NB4 (cell line): ENCODE results near the gene JMJD1C.

Source experiments
- DNase-seq: peaks from one replicate; pipeline ENCODE4 v3.0.0; 2010; ENCODE audit warnings: low read depth
- H3K4me3 ChIP-seq: one replicate; pipeline ENCODE4 v1.5.1; 2011; ENCODE audit warnings: mild to moderate bottlenecking, low read depth, low read length, moderate library complexity
- MYC ChIP-seq: IDR thresholded peaks from 2 replicates; pipeline ENCODE4 v1.6.1; 2011; ENCODE audit warnings: low read depth, low read length
- POLR2A ChIP-seq: IDR thresholded peaks from 2 replicates; pipeline ENCODE4 v1.6.1; 2011; ENCODE audit warnings: mild to moderate bottlenecking; ENCODE audit not compliant: insufficient read length; ENCODE audit errors: extremely low read depth
- TF ChIP-seq, protein P1 (sequence below): IDR thresholded peaks from one replicate; pipeline ENCODE4 v1.5.1; 2012; ENCODE audit warnings: low read depth, low read length
- TF ChIP-seq, protein P2 (sequence below): IDR thresholded peaks from 2 replicates; pipeline ENCODE4 v1.6.1; 2011; ENCODE audit warnings: low read depth, low read length

The JMJD1C gene

DNA sequence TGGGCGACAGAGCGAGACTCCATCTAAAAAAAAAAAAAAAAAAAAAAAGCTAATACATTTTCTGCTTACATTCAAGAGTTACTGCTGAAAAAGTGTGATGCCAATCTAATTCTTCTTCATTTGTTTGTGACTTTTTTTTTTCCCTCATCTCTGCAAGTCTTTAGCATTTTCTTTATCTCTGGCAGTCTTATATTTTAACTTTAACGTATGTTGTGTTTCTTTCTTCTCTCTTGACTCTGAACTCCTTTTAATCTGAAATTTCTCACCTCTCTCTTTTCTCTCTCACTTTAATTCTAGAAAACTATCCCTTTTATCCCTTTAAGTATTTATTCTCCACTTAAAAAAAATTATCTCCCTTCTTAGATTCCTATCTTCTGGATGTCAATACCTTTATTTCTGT lies 146.5 kb downstream of the JMJD1C start:
- TF ChIP-seq, protein P1, sequence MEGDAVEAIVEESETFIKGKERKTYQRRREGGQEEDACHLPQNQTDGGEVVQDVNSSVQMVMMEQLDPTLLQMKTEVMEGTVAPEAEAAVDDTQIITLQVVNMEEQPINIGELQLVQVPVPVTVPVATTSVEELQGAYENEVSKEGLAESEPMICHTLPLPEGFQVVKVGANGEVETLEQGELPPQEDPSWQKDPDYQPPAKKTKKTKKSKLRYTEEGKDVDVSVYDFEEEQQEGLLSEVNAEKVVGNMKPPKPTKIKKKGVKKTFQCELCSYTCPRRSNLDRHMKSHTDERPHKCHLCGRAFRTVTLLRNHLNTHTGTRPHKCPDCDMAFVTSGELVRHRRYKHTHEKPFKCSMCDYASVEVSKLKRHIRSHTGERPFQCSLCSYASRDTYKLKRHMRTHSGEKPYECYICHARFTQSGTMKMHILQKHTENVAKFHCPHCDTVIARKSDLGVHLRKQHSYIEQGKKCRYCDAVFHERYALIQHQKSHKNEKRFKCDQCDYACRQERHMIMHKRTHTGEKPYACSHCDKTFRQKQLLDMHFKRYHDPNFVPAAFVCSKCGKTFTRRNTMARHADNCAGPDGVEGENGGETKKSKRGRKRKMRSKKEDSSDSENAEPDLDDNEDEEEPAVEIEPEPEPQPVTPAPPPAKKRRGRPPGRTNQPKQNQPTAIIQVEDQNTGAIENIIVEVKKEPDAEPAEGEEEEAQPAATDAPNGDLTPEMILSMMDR = no peak
- TF ChIP-seq POLR2A = no peak
- TF ChIP-seq MYC = no peak
- TF ChIP-seq, protein P2, sequence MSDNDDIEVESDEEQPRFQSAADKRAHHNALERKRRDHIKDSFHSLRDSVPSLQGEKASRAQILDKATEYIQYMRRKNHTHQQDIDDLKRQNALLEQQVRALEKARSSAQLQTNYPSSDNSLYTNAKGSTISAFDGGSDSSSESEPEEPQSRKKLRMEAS = no peak
- no peak overlapping the region for H3K4me3 ChIP-seq
- DNase-seq = no peak

DNA sequence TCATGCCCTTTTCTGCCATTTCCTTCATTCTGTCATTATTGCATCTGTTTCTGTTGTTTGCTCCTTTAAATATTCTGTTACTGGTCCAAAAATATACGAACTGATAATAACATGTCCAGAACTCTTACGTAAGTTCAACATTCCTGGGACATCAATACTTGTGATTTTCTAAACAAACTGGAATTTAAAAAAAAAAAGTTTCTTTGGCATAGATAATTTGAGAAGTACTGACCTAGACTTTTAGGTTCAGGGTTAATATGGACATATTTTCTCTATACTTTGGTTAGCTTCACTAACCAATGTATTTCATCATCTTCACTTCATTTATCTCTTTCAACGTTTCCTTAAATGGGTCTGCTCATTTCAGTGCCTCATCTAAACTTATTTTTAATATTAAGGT lies 147.3 kb downstream of the JMJD1C start:
- no peak overlapping the region for H3K4me3 ChIP-seq
- DNase-seq = no peak
- TF ChIP-seq POLR2A (no peak), MYC (no peak)
- TF ChIP-seq, protein P2 = no peak
- TF ChIP-seq, protein P1 = no peak

DNA sequence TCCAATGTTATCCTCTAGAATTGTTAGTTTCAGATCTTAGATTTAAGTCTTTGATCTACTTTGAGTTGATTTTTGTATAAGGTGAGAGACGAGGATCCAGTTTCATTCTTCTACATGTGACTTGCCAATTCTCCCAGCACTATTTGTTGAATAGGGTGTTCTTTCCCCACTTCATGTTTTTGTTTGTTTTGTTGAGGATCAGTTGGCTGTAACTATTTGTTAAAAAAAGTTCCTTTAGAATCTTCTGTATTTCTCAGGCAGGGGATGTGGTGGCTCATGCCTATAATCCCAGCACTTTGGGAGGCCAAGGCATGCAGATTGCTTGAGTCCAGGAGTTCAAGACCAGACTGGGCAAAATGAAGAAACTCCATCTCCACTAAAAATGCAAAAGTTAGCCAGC lies 151.8 kb downstream of the JMJD1C start:
- H3K4me3 ChIP-seq = no peak overlapping the region
- no peak for DNase-seq
- TF ChIP-seq, protein P1 = no peak
- TF ChIP-seq, protein P2 = no peak
- TF ChIP-seq POLR2A = no peak
- no peak for TF ChIP-seq MYC

DNA sequence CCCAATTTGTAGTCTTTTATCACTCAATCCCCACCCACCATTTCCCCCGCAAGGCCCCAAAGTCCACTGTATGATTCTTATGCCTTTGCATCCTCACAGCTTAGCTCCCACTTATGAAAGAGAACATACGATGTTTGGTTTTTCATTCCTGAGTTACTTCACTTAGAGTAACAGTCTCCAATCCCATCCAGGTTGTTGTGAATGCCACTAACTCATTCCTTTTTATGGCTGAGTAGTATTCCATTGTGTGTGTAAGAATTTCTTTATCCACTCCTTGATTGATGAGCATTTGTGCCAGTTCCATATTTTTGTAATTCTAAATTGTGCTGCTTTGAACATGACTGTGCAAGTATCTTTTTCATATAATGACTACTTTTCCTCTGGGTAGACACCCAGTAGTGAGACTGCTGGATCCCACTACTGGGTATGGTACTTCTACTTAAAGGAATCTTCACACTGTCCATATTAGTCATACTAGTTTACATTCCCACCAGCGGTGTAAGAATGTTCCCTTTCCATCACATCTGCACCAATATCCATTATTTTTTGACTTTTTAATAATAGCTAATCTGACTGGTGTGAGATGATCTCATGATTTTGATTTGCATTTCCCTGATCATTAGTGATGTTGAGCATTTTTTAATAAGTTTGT lies 152.6 kb downstream of the JMJD1C start:
- DNase-seq = no peak
- TF ChIP-seq MYC = no peak
- TF ChIP-seq, protein P1 = no peak
- TF ChIP-seq POLR2A = no peak
- TF ChIP-seq, protein P2 = no peak
- no peak overlapping the region for H3K4me3 ChIP-seq

DNA sequence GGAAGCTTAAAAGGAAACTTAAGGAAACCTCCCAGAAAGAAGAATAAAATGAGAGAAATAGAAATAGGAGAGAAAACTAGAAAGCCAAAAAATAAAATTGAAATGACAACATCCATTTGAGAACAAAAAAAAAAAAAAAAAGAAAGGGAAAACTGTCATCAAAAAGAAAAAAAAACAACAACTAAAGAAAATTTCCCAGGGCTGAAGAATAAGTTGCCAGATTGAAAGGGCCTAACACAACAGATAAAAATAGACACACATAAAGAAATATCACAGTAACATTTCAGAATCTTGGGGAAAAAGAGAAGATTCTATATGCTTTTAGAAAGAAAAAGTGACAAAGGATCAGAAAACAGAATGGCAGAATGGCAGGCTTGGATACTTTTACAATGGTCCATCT lies 157.1 kb downstream of the JMJD1C start:
- DNase-seq = no peak
- no peak overlapping the region for H3K4me3 ChIP-seq
- no peak for TF ChIP-seq POLR2A
- TF ChIP-seq, protein P2 = no peak
- TF ChIP-seq, protein P1 = no peak
- no peak for TF ChIP-seq MYC

DNA sequence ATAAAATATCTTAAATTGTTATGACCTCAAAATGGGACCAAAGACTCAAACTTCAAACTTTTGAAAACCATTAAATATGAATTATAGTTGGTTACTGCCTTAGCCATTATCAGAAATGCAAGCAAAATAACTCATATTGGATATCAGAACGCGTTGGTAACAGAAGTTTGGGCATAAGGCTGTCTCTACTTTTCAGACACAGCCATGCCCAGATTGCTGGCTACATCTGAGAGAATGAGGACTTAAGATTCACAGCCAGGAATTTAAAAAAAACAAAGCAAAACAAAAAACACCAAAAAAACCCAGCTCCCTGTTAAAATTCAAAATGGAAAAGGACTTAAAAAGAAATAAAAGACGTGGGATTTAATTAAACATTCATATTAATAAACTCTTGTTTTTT lies 161.6 kb downstream of the JMJD1C start:
- no peak for DNase-seq
- TF ChIP-seq, protein P2 = no peak
- TF ChIP-seq, protein P1 = no peak
- TF ChIP-seq MYC (no peak), POLR2A (no peak)
- no peak overlapping the region for H3K4me3 ChIP-seq
